ENCODE measurements around the gene CCL3. TPM values are rescaled to one million over a fixed set of nuclear protein-coding genes. Genes with fewer than 3 reads are reported as not detected.
"Not testable (repeated sequence)": the region's sequence is repeated elsewhere in the genome, so short reads cannot be mapped to it uniquely, and the experiment has no call there.

The CCL3 gene
- total RNA-seq, 2 experiments from 2014 or later, result 2.9 to 4.7 TPM

DNA sequence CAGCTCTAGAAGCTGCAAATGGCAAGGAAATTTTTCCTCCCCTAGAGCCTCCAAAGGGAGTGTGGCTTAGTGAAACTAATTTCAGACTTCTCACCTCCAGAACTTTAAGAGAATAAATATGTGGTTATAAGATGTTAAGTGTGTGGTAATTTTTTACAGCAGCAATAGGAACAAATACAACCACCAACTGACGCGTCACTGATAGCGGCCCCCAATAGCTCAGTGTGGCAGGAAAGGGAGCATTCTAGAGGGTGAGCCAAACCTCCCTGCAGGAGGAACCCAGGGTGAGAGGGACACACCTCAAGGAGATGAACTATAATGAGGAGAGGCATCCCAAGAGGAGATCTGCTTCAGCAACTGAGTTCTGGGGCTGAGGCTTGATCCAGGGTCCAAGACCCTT, 17.7 kb upstream of the CCL3 start:
- Mint-ChIP-seq H3K4me1 (peaks cover 10% of the 10 kb centered on the region), H3K4me3 (no peak overlapping the region), H3K9me3 (peaks cover 9% of the 10 kb centered on the region), H3K27me3 (peaks cover 34% of the 10 kb centered on the region), H3K27ac (no peak overlapping the region), H3K36me3 (peaks cover 1% of the 10 kb centered on the region)
- DNase-seq (no peak), ATAC-seq (ENCODE audit: low read depth) (no peak)
- POLR2A ChIA-PET, result no interaction called here

DNA sequence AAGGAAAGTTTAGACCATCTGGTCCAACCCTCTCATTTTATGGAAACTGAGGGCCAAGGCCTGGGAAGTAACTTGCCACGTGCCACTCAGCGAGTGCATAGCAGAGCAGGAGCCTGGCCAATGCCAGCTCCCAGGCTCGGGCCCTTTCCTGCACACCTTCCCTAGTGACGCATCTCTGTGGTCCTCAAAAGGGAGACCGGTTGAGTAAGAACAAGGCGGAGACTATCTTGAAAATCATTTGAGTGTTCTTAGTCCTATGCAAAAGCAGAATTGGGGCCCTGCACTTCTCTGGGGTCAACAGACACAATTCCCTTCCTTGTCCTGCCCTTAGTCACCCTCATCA, 16.5 kb upstream of the CCL3 start:
- Mint-ChIP-seq H3K36me3 (no peaks in the 10 kb centered on the region), H3K27me3 (peaks cover 35% of the 10 kb centered on the region), H3K9me3 (peaks cover 3% of the 10 kb centered on the region), H3K4me1 (peaks cover 11% of the 10 kb centered on the region), H3K4me3 (no peak overlapping the region), H3K27ac (no peak overlapping the region)
- no peak for DNase-seq
- POLR2A ChIA-PET, result no interaction called here
- no peak for ATAC-seq (ENCODE audit: low read depth)

DNA sequence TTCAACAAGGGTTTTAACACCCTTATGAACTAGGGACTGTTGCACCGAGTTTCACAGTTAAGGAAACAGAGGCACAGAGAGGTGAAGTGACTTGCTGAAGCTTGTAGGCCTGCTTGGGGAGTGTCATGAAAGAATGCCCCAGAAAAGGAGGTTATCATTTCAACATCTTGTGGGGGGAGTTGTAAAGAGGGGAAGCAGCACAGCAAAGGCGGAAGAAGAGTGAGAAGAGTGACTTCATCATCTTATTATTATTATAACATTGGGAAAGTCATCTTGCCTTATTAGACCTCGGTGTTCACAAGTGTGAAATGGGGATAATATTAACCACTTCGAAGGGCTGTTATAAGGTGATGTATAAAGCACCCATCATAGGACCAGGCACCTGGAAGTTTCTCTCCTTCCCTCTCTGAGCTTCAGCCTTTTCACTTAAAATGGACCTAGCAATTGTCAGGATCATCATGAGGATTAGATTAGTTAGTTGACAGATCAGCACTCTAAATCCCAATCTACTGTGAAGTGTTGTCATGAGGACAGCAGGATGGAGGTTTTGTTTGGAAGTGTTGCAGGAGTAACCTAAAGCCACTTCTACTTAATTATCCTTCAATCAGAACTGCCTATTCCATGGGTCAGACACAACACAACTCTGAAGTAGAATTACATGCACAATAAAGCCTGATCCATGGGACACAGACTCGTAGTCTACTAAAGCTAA, 16.0 kb upstream of the CCL3 start:
- POLR2A ChIA-PET, result no interaction called here
- no peak overlapping the region for H3K4me3 Mint-ChIP-seq
- peaks cover under 1% of the 10 kb centered on the region for H3K9me3 Mint-ChIP-seq
- no peak overlapping the region for H3K27ac Mint-ChIP-seq
- peaks cover 11% of the 10 kb centered on the region for H3K4me1 Mint-ChIP-seq
- H3K36me3 Mint-ChIP-seq, result no peaks in the 10 kb centered on the region
- no peak for ATAC-seq (ENCODE audit: low read depth)
- no peak for DNase-seq
- H3K27me3 Mint-ChIP-seq, result peaks cover 35% of the 10 kb centered on the region

DNA sequence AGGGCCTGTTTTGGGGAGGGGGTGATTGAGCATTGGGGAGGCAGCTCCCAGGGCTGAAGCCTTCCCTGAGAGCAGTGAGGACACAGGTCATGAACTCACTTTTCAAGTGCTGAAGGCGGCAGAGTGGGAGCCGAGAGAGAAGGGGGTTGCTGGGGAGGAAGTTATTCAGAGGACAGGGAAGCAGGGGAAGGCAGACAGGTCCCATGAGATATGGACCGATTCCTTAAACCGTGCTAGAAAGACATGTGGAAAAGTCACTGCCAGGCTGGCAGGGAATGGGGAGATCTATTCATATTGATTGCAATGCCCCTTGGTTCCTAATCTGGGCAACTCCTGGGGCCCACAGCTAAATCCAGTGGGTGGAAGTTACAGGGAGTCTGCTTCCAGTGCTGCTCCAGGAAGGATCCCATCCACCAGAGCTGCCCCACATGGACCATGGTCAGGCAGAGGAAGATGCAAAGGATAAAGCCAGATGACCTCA, 14.8 kb upstream of the CCL3 start:
- Mint-ChIP-seq H3K4me3 (peak overlapping the region; percentile 38), H3K36me3 (no peaks in the 10 kb centered on the region), H3K9me3 (no peaks in the 10 kb centered on the region), H3K27me3 (peaks cover 34% of the 10 kb centered on the region), H3K27ac (peak overlapping the region; percentile 46), H3K4me1 (peaks cover 11% of the 10 kb centered on the region)
- no peak for DNase-seq
- POLR2A ChIA-PET, result no interaction called here
- ATAC-seq (ENCODE audit: low read depth), result no peak

DNA sequence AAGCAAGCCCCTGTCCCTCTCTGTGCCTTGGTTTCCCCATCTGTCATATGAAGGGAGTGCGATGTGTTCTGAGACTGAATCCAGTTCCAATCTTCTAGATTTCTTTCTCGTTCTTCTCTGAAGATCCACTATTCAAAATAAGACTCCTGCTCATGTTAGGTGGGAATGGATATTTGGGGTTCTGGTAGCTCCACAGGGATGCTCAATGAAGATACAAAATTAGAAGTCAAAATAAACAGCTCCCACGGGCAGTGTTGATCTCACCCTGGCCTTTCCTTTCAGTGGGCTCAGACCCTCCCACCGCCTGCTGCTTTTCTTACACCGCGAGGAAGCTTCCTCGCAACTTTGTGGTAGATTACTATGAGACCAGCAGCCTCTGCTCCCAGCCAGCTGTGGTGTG, 14.3 kb upstream of the CCL3 start:
- DNase-seq; POLR2A ChIA-PET; H3K9me3 Mint-ChIP-seq; H3K36me3 Mint-ChIP-seq; ATAC-seq (ENCODE audit: low read depth): not testable (repeated sequence)
- Mint-ChIP-seq H3K4me3 (peak overlapping the region; percentile 38), H3K27me3 (peaks cover 38% of the 10 kb centered on the region), H3K27ac (peak overlapping the region; percentile 46), H3K4me1 (peaks cover 11% of the 10 kb centered on the region)

DNA sequence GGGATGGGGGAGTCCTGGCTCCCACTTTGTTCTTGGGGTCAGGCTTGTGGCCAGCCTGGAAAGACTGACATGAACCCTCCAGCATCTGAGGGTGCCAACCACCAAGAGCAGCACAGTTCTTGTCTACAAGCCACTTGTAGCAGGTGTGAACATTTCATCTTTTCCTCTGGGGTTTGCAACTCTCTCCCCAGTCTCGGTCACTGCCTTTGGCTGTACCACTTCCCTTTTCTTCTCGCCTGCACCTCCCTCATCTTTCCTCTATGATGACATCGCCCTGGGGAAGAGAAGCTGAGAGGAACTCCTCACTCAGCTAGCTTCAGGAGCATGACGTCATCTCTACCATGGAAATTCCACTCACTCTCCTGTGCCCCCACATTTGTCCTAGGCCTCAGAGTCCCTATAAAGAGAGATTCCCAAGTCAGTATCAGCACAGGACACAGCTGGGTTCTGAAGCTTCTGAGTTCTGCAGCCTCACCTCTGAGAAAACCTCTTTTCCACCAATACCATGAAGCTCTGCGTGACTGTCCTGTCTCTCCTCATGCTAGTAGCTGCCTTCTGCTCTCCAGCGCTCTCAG, 13.5 kb upstream of the CCL3 start, which contains the start of gene CCL4:
Gene CCL4, plus strand, starts transcription at position 427 of the 575 bp plus-strand sequence. Its CDS starts 79 bp downstream, at position 506.
- POLR2A ChIA-PET, DNase-seq, H3K9me3 Mint-ChIP-seq, H3K36me3 Mint-ChIP-seq: not testable (repeated sequence)
- Mint-ChIP-seq H3K27me3 (peaks cover 38% of the 10 kb centered on the region), H3K4me1 (peaks cover 11% of the 10 kb centered on the region), H3K4me3 (peak within 1 kb of the TSS; percentile 38), H3K27ac (peak within 1 kb of the TSS; percentile 46)
- peak; percentile 73 for ATAC-seq (ENCODE audit: low read depth)

DNA sequence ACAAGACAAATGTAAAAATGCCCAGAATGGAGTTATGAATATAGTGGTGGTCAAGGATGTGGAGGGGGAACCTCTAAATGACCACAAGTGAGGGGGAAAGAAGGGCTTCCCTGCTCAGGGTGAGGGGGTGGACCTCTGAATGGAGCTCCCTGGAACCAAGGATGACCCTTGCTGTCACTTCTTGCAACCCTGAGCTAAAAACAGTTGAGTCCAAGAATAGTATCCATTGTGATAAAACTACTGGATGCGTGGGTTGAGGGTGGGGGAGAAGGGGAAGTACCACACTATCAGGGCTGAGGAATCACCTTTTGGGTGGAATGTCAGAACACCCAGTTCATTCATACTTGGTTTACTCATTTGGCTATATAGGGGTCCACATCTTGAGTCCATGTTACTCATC, 9.1 kb upstream of the CCL3 start:
- DNase-seq; H3K9me3 Mint-ChIP-seq; H3K36me3 Mint-ChIP-seq; H3K27ac Mint-ChIP-seq; H3K4me3 Mint-ChIP-seq; POLR2A ChIA-PET; ATAC-seq (ENCODE audit: low read depth): not testable (repeated sequence)
- Mint-ChIP-seq H3K27me3 (peaks cover 25% of the 10 kb centered on the region), H3K4me1 (peaks cover 21% of the 10 kb centered on the region)

DNA sequence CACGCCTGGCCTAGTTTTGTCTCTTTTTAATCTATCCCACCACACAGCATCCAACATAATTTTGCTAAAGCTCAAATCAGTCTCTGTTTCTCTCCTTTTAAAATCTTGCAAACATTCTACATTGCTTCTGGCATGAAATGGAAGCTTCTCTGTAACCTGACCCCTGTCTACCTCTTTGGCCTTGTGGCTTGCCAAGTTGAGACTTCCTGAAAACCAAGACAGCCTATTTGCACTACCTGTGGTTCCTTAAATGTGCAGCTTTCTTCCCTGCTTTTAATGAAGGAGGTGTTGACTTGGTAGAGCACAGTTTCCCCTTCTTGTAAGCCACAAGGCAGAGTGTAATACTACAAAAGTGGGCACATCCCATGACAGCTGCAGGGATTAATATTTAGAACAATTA, 6.0 kb upstream of the CCL3 start:
- H3K27me3 Mint-ChIP-seq, result peaks cover 31% of the 10 kb centered on the region
- no peak for DNase-seq
- no peaks in the 10 kb centered on the region for H3K36me3 Mint-ChIP-seq
- peaks cover 13% of the 10 kb centered on the region for H3K4me1 Mint-ChIP-seq
- POLR2A ChIA-PET, result no interaction called here
- H3K27ac Mint-ChIP-seq, result no peak overlapping the region
- no peak overlapping the region for H3K4me3 Mint-ChIP-seq
- no peak for ATAC-seq (ENCODE audit: low read depth)
- H3K9me3 Mint-ChIP-seq, result no peaks in the 10 kb centered on the region

DNA sequence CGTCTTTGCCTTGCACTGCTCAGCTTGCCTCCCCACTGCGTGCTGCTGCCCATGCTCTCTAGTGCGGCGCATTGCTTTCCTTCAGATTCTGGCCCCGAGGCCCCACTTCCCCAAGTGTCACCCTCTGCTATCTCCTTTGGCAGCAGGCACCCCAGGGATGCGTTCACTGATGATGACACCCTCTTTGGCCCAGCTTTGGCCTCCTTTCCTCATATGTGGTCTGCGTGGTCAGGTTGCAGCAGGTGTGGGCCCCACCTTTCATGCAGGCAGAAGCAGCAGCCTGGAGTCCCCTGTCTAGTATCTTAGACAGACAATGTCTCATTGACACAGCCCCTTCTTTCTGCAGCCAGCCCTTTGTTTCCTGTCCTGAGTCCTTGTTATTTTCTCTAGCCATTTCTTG, 4.8 kb upstream of the CCL3 start:
- Mint-ChIP-seq H3K27me3 (peaks cover 32% of the 10 kb centered on the region), H3K4me3 (no peak overlapping the region), H3K9me3 (no peaks in the 10 kb centered on the region), H3K4me1 (peaks cover 22% of the 10 kb centered on the region), H3K27ac (peak overlapping the region; percentile 17), H3K36me3 (no peaks in the 10 kb centered on the region)
- no peak for DNase-seq
- POLR2A ChIA-PET, result no interaction called here
- ATAC-seq (ENCODE audit: low read depth), result no peak

DNA sequence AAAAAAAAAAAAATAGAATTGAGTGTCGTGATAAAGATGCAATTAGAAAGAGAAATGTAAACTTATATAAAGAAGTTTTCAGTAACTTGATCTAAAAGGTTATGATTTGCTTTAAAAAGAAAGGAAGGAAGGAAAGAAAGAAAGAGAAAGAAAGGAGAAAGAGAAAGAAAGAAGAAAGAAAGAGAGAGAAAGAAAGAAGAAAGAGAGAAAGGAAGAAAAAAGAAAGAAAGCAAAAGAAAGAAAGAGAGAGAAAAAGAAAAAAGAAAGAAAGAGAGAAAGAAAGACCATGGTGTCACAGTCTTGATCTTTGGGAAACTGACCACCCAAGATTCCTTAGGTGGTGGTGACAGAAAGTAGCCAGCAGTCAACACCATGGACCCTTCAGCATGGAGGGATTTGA, 4.3 kb upstream of the CCL3 start:
- POLR2A ChIA-PET, result no interaction called here
- ATAC-seq (ENCODE audit: low read depth) (no peak), DNase-seq (no peak)
- no peak overlapping the region for H3K27ac Mint-ChIP-seq
- H3K36me3 Mint-ChIP-seq, result no peaks in the 10 kb centered on the region
- H3K4me1 Mint-ChIP-seq, result peaks cover 27% of the 10 kb centered on the region
- H3K9me3 Mint-ChIP-seq, result no peaks in the 10 kb centered on the region
- no peak overlapping the region for H3K4me3 Mint-ChIP-seq
- H3K27me3 Mint-ChIP-seq, result peaks cover 29% of the 10 kb centered on the region

DNA sequence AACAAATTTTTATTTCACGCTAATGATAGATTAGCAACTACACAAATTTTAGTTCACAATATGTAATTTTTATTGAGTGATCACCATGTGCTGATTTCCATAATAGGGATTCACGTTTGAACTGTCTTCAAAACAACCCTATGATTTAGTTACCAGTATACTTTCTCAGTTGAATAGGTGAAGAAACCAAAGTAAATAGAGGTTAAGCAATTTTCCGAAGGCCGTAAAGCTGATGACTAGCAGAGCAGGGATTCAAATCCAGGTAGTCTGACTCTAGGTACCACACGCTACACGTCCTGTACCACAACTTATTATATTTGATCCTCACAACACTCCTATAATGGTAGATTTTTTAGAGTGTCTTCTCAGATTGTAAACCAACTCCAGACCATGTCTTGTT, 2.8 kb upstream of the CCL3 start:
- Mint-ChIP-seq H3K4me1 (peaks cover 29% of the 10 kb centered on the region), H3K27me3 (peaks cover 30% of the 10 kb centered on the region)
- H3K36me3 Mint-ChIP-seq; DNase-seq; H3K9me3 Mint-ChIP-seq; H3K4me3 Mint-ChIP-seq; POLR2A ChIA-PET; H3K27ac Mint-ChIP-seq; ATAC-seq (ENCODE audit: low read depth): not testable (repeated sequence)

DNA sequence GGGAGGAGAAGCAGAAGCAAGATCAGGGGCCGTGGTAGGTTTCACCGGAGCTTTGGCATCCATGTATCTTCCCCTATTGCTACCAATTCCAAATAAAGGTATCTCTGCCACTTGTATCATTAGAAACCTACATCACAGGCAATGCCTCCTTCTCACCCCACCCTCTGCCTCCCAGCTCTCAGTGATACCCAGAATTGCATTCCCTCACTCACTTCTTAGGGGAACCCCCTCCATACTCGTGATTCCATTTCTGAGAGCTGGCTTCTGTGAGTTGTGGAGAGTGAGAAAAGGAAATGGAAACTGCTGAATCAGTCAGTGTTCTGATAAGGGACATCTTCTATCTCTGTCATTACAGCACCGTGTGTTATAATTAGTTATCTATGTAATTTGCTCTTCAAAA, 2.3 kb upstream of the CCL3 start:
- Mint-ChIP-seq H3K4me3 (no peak overlapping the region), H3K27ac (no peak overlapping the region), H3K27me3 (peaks cover 29% of the 10 kb centered on the region), H3K36me3 (no peaks in the 10 kb centered on the region), H3K4me1 (peaks cover 29% of the 10 kb centered on the region), H3K9me3 (no peaks in the 10 kb centered on the region)
- DNase-seq (no peak), ATAC-seq (ENCODE audit: low read depth) (peak; percentile 28)
- POLR2A ChIA-PET, result no interaction called here

DNA sequence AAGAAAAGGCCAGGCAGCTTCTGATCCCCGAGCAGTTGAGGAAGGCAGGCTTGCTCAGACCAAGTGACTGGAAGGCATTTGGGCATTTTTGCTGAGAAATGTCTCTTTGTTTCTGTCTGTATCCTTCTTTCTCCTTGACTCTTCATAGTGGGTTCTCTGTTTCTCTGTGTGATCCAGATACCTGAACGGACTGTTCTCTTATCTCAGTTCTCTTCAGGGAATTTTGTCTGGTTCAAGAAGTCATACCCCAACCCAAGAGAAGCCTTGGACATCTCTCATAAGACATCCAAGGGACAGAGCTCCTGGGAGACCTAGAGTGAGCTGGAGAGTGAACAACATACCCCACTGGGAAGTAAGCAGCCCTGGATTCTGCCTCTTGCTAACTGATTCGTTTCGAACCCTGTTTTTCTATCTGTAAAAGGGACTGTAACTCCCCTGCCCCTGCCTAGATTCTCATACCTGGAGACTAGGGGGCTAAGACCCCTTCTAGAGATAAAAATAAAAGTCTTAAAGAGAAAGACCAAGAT, 541 bp downstream of the CCL3 start:
- Mint-ChIP-seq H3K27ac (peak overlapping the region; percentile 56), H3K27me3 (peaks cover 33% of the 10 kb centered on the region), H3K9me3 (no peaks in the 10 kb centered on the region), H3K4me1 (peaks cover 28% of the 10 kb centered on the region), H3K36me3 (no peaks in the 10 kb centered on the region), H3K4me3 (no peak overlapping the region)
- DNase-seq, result no peak
- no peak for ATAC-seq (ENCODE audit: low read depth)
- POLR2A ChIA-PET, result no interaction called here

DNA sequence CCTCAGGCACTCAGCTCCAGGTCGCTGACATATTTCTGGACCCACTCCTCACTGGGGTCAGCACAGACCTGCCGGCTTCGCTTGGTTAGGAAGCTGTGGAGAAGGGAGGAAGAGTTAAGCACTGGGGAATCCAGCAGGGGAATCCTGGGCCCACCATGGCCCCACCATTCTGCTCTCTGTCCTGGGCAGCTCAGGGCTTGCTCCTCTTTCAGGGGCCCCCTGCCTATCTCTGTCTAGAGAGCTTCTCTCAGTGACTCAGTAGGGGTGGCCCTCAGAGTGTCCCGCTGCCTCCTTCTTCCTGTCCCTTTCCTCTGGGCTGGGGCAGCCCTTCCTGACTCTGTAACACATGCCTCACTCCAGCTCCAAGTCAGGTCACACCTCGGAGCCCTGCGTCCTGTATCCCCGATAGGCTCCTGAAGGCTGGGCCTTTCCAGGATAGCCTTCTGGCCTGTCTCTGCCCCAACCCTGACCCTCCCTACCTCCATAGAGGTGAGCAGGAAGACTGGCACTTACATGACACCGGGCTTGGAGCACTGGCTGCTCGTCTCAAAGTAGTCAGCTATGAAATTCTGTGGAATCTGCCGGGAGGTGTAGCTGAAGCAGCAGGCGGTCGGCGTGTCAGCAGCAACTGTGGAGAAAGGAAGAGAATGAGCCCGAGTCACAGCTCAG, 1.1 kb downstream of the CCL3 start:
- no peak overlapping the region for H3K4me3 Mint-ChIP-seq
- POLR2A ChIA-PET, result interaction anchor here (0.7 kb wide), 1 partner anchor 11 kb away, joined by 3 read pairs; no protein-coding TSS in a partner anchor
- no peak for DNase-seq
- H3K36me3 Mint-ChIP-seq, result no peaks in the 10 kb centered on the region
- no peak for ATAC-seq (ENCODE audit: low read depth)
- no peak overlapping the region for H3K27ac Mint-ChIP-seq
- peaks cover 31% of the 10 kb centered on the region for H3K27me3 Mint-ChIP-seq
- no peaks in the 10 kb centered on the region for H3K9me3 Mint-ChIP-seq
- peaks cover 29% of the 10 kb centered on the region for H3K4me1 Mint-ChIP-seq

Data from activated naive CD8-positive, alpha-beta T cell treated with anti-CD3 and anti-CD28 coated beads, Interleukin-2, amount 10 ng/mL, durations not matched to agents 7 days and 5 days (primary cell).